Gastrocnemius medialis (tissue), 4 donors: Measurements from ENCODE around the gene ZNF334. TPM values are rescaled to one million over a fixed set of nuclear protein-coding genes. Genes with fewer than 3 reads are reported as not detected.

ENCODE experiments used
- ATAC-seq, 2 donors: fragments of 150-250 bp; one replicate each; pipeline ENCODE4 v1.9.1; 2016
- DNase-seq, 2 donors: peaks; one replicate each; pipeline ENCODE4 v3.0.0-alpha.2; 2019
- H3K27ac ChIP-seq, 4 donors: fragments of 200-600 bp; sonication (generic); 1 replicate in 1 of 4; 2 replicates in 3 of 4; pipeline ENCODE4 v1.5.1; 2016 to 2018; ENCODE audit warnings: mild to moderate bottlenecking in 2 of 4, moderate library complexity in 1 of 4
- H3K27me3 ChIP-seq, 3 donors: fragments of 200-600 bp; sonication (generic) in 2 of 3; 1 replicate in 1 of 3; 2 replicates in 2 of 3; pipeline versions ENCODE4 v1.5.1 to v1.6.0; 2016 to 2019; ENCODE audit warnings: mild to moderate bottlenecking in 1 of 3, moderate library complexity in 1 of 3
- H3K36me3 ChIP-seq, 2 donors: fragments of 200-600 bp; sonication (generic) in 1 of 2; one replicate each; pipeline ENCODE4 v1.5.1; 2017 to 2018
- H3K4me1 ChIP-seq, 2 donors: fragments of 200-600 bp; sonication (generic) in 1 of 2; one replicate each; pipeline ENCODE4 v1.5.1; 2016 to 2017; ENCODE audit warnings: mild to moderate bottlenecking in 2 of 2
- H3K4me3 ChIP-seq, 4 donors: fragments of 200-600 bp; sonication (generic) in 3 of 4; 1 replicate in 1 of 4; 2 replicates in 3 of 4; pipeline ENCODE4 v1.5.1; 2016 to 2019; ENCODE audit warnings: mild to moderate bottlenecking in 2 of 4
- H3K9me3 ChIP-seq, 3 donors: fragments of 200-600 bp; sonication (generic) in 2 of 3; 1 replicate in 1 of 3; 2 replicates in 2 of 3; pipeline ENCODE4 v1.5.1; 2016 to 2019
- CTCF ChIP-seq, 5 experiments: fragments of 450-650 bp in 3 of 5; fragments of 200-600 bp in 2 of 5; sonication (generic) in 2 of 5; IDR thresholded peaks in 4 of 5; conservative IDR thresholded peaks in 1 of 5; 1 replicate in 4 of 5; 2 replicates in 1 of 5; pipeline ENCODE4 v1.5.1; 2016 to 2019; ENCODE audit warnings: antibody characterized with exemption in 5 of 5, mild to moderate bottlenecking in 3 of 5, moderate library complexity in 3 of 5
- POLR2A ChIP-seq, 2 donors: fragments of 450-650 bp; IDR thresholded peaks; one replicate each; pipeline ENCODE4 v1.6.1; 2017; ENCODE audit warnings: antibody characterized with exemption in 2 of 2, mild to moderate bottlenecking in 2 of 2, moderate library complexity in 2 of 2
- in situ Hi-C, 4 donors: fragments of 200-750 bp; cut with MboI; loops; one replicate each; pipeline versions ENCODE4 v1.15.0 to v1.8.0; 2017; ENCODE audit warnings: low sequenced_read_pairs in 4 of 4
- intact Hi-C: fragments of 100-400 bp; cut with DNase I; formaldehyde crosslinking; loops from one replicate; pipeline ENCODE4 v1.15.1; 2023; ENCODE audit warnings: low total_unique reads
- total RNA-seq, 4 donors: library from RNA; depleted of rRNA; stranded (reverse); fragments of >200 nt; gene quantifications; one replicate each; pipeline versions ENCODE4 v1.1.0 to v1.2.3, GENCODE V29; 2016

The ZNF334 gene
- total RNA-seq, 4 donors from 2014 or later = 0.15 to 0.18 TPM; not detected in 2

- intact Hi-C loops (no loop called here), in situ Hi-C loops (no loop called here)
- DNase-seq = no peak
- no peak for ATAC-seq
- Histone ChIP-seq H3K4me3 (no peak overlapping the region), H3K27me3 (peaks cover 0 to 6% (median 4%) of the 10 kb centered on the region in 3 donors), H3K27ac (no peak overlapping the region), H3K9me3 (no peaks in the 10 kb centered on the region), H3K4me1 (no peaks in the 10 kb centered on the region), H3K36me3 (no peaks in the 10 kb centered on the region)
- TF ChIP-seq POLR2A (IDR thresholded peaks at IDR 0.05) (no peak), CTCF (IDR thresholded peaks at IDR 0.05 in 4 of 5, conservative IDR thresholded peaks at IDR 0.05 in 1 of 5) (no peak)
These were observed 28.4 kb downstream of the ZNF334 start for GRCh38 chr20:46484954-46485353.

GRCh38 chr20:46483879-46484278 is 29.5 kb downstream of the ZNF334 start:
- Histone ChIP-seq H3K27me3 (peaks cover 0 to 6% (median 4%) of the 10 kb centered on the region in 3 donors), H3K36me3 (no peaks in the 10 kb centered on the region), H3K4me3 (no peak overlapping the region), H3K4me1 (no peaks in the 10 kb centered on the region), H3K27ac (no peak overlapping the region), H3K9me3 (no peaks in the 10 kb centered on the region)
- TF ChIP-seq CTCF (IDR thresholded peaks at IDR 0.05 in 4 of 5, conservative IDR thresholded peaks at IDR 0.05 in 1 of 5) = no peak
- TF ChIP-seq POLR2A (IDR thresholded peaks at IDR 0.05) = no peak
- intact Hi-C loops (no loop called here), in situ Hi-C loops (no loop called here)
- DNase-seq = no peak
- no peak for ATAC-seq

- ATAC-seq (no peak), DNase-seq (no peak)
- in situ Hi-C loops (no loop called here), intact Hi-C loops (no loop called here)
- TF ChIP-seq CTCF (IDR thresholded peaks at IDR 0.05 in 4 of 5, conservative IDR thresholded peaks at IDR 0.05 in 1 of 5) (no peak), POLR2A (IDR thresholded peaks at IDR 0.05) (no peak)
- Histone ChIP-seq H3K4me1 (no peaks in the 10 kb centered on the region), H3K36me3 (no peaks in the 10 kb centered on the region), H3K27ac (no peak overlapping the region), H3K4me3 (no peak overlapping the region), H3K27me3 (peaks cover 0 to 6% (median 4%) of the 10 kb centered on the region in 3 donors), H3K9me3 (no peaks in the 10 kb centered on the region)
These were observed 30.5 kb downstream of the ZNF334 start for GRCh38 chr20:46482864-46483263.

GRCh38 chr20:46477640-46478039 is 35.7 kb downstream of the ZNF334 start:
- intact Hi-C loops (no loop called here), in situ Hi-C loops (no loop called here)
- no peak overlapping the region for H3K27ac ChIP-seq
- TF ChIP-seq CTCF (IDR thresholded peaks at IDR 0.05 in 4 of 5, conservative IDR thresholded peaks at IDR 0.05 in 1 of 5) (no peak), POLR2A (IDR thresholded peaks at IDR 0.05) (no peak)
- no peaks in the 10 kb centered on the region for H3K36me3 ChIP-seq
- no peaks in the 10 kb centered on the region for H3K27me3 ChIP-seq
- H3K9me3 ChIP-seq = no peaks in the 10 kb centered on the region
- DNase-seq (no peak), ATAC-seq (no peak)
- H3K4me1 ChIP-seq = no peaks in the 10 kb centered on the region
- H3K4me3 ChIP-seq = no peak overlapping the region

- intact Hi-C loops = no loop called here
- no peaks in the 10 kb centered on the region for H3K9me3 ChIP-seq
- ATAC-seq = no peak
- no peaks in the 10 kb centered on the region for H3K27me3 ChIP-seq
- H3K4me3 ChIP-seq = no peak overlapping the region
- DNase-seq = no peak
- H3K36me3 ChIP-seq = no peaks in the 10 kb centered on the region
- no peak for TF ChIP-seq POLR2A (IDR thresholded peaks at IDR 0.05)
- TF ChIP-seq CTCF (IDR thresholded peaks at IDR 0.05 in 4 of 5, conservative IDR thresholded peaks at IDR 0.05 in 1 of 5) = no peak
- H3K4me1 ChIP-seq = no peaks in the 10 kb centered on the region
- in situ Hi-C loops = no loop called here
- H3K27ac ChIP-seq = no peak overlapping the region
These were observed 36.1 kb downstream of the ZNF334 start for GRCh38 chr20:46477225-46477624.
